NOMO-1 (cell line): ENCODE results near the gene ANXA4.
"Not testable (repeated sequence)": the region's sequence is repeated elsewhere in the genome, so short reads cannot be mapped to it uniquely, and the experiment has no call there.

ENCODE experiments used
- DNase-seq, 2 experiments: peaks; one replicate each; lab custom pipeline; 2025; ENCODE audit not compliant: unreplicated experiment in 2 of 2; lab: John Stamatoyannopoulos, UW

The ANXA4 gene

GRCh38 chr2:69718338-69718965 lies 23.5 kb upstream of the ANXA4 start:
- no peak for DNase-seq

GRCh38 chr2:69720404-69720803 lies 21.5 kb upstream of the ANXA4 start:
- DNase-seq = no peak

- DNase-seq = no peak
Observed at GRCh38 chr2:69721022-69721421, 20.9 kb upstream of the ANXA4 start.

DNA sequence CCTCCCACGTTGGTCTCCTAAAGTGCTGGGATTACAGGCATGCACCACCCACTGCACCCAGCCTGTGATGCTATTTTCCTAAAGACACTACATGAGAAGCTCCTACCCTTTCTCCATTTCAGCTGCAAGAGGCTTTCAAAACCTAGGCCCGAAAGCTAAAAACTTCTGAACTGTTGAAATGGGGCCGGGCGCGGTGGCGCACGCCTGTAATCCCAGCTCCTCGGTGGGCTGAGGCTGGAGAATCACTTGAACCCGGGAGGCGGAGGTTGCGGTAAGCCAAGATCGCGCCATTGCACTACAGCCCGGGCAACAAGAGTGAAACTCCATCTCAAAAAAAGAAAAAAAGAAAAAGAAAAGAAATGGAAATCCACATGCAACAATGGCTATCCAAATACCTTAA lies 18.1 kb upstream of the ANXA4 start:
- DNase-seq = no peak

GRCh38 chr2:69724540-69725159 lies 17.3 kb upstream of the ANXA4 start:
- peak; percentile 52 to 76 for DNase-seq

DNA sequence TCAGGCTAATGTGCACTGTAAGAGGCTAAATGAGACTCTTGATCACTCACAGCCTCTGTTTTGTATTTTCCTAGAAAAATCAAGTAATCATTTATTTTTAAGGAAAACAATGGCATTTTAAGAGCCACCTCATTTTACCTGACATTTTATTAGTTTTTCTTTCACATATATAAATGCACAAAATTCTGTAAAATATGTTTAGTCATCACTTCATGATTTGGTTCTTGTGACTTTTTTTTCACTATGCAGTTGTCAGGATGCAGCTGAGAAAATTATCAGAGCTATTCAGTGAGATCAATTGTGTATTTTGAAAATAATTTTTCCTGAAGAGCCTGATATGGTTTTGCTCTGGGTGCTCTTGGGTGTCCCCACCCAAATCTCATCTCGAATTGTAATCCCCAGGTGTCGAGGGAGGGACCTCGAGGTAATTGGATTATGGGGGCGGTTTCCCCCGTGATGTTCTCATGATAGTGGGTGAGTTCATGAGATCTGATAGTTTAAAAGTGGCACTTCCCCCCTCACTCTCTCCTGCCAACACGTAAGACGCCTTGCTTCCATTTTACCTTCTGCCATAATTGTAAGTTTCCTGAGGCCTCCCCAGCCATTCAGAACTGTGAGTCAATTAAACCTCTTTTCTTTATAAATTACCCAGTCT lies 16.1 kb upstream of the ANXA4 start:
- DNase-seq = no peak

GRCh38 chr2:69729266-69729665 lies 12.7 kb upstream of the ANXA4 start:
- no peak for DNase-seq

DNA sequence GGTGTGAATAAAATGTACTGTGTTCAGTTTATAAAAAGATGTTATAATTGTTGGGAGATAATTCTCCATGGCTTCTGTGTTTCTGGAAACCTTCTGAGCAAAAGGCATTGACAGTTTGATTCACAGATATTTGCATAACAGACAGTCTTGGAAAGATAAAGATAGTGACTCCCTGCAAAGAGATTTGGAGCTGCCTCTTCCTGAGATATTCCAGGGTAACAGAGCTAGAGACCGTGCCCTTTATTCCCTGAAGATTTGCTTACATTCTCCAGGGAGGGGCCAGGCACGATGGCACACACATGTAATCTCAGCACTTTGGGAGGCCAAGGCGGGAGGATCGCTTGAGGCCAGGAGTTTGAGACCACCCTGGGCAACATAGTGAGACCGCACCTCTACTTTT lies 12.2 kb upstream of the ANXA4 start:
- no peak for DNase-seq

- no peak for DNase-seq
Observed at GRCh38 chr2:69731147-69731970, 10.6 kb upstream of the ANXA4 start.

- DNase-seq = no peak
Observed at GRCh38 chr2:69733342-69734034, 8.4 kb upstream of the ANXA4 start.

DNA sequence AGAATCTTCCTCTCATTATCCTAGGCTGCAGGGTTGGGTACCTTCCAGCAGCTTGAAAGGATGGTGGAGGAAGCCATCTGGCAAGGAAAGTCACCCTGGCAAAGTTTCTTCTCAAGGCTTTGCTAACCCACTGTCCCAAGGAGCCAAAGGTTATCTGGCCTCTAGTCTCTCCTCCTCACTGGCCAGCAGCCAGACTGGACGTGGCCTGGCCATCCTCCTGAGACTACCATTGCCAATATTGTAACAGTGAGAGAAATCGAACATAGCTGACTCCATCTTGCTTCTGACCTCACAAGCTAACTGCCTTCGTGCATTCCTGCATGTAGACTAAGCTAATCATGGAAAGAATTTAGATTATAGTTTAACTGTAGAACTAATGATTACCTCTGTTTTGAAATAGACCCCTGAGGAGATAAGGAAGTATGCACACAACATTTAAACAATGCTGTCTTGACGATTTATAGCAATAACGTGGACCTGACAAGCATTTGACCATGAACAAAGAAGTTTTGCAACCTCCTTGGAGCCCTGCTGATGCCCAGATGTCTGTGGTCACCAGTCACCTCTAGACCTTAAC lies 7.8 kb upstream of the ANXA4 start:
- DNase-seq = peak; percentile 33 to 42

- no peak for DNase-seq
Observed at GRCh38 chr2:69734854-69735544, 6.9 kb upstream of the ANXA4 start.

GRCh38 chr2:69735686-69736085 lies 6.2 kb upstream of the ANXA4 start:
- DNase-seq = no peak

- DNase-seq = not testable (repeated sequence)
Observed at GRCh38 chr2:69738149-69738548, 3.8 kb upstream of the ANXA4 start.

GRCh38 chr2:69740502-69740951 lies 1.4 kb upstream of the ANXA4 start:
- DNase-seq = peak in 1 of 2 experiments; percentile 36

GRCh38 chr2:69741229-69741574 lies 732 bp upstream of the ANXA4 start:
- DNase-seq = peak; percentile 64 to 72

DNA sequence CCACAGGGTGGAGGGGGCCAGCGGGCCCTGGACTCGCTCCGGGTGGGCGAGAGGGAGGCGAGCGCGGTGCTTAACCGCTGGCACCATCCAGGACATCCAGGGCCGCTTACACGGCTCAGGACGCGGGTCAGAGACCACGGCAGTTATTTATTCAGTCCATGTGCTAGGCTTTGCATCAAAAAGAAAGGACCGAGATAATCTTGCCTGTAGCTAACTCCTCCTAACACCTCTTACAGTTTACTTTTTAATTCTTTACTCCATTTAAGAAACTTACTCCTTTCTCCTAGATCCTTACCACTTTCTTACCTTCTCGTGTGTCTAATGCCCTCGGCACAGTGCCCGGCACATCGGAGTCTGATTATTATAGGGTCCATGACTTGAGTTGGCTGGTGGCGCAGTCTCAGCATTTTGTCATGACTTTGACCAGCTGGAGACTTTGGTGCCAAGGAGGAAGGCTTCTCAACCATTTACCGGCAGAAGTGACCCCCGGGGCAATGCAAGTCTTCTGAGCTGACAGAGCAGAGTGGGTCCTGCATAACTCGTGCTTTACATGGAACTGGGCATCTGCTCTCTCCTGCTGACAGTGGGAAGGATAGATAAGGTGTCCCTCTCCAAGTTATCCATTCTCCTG lies 503 bp downstream of the ANXA4 start:
- DNase-seq = peak in 1 of 2 experiments; percentile 18

DNA sequence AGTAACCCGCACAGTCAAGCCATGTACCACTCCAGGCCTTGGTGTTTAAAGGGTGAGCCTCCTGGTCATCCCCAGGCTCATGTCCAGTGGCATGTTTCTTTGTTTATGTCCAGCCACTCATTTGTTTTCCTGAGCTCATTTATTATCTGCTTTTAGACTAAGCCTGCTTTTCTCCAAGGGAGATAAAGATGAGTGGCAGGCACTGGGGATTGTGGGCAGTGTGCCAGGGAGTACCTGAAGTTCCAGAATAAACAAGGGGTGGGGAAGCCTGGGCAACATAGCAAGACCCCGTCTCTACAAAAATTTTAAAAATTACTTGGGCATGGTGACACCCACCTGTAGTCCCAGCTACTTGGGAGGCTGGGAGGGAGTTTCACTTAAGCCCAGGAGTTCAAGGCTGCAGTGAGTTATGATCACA lies 1.9 kb downstream of the ANXA4 start:
- no peak for DNase-seq

DNA sequence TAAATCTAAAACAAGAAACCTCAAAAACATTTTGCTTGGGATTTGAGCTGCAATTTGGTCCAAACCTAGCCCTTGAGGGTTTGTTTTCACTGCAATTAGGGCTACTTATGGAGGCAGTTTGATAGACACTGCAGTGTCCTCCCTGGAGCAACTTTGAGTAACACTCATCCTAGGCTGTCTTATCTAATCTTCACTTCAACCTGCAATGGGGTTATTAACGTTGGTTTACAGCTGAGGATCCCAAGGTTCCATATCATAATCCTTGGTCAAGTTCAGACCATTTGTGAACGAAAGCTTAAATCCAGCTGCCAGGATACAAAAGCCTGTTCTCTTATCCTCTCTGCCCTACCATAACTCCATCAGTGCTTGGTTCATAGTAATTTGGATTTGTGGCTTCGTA lies 2.5 kb downstream of the ANXA4 start:
- no peak for DNase-seq
